CD14-positive monocyte (primary cell): Measurements from ENCODE around the gene PRR16. TPM values are rescaled to one million over a fixed set of nuclear protein-coding genes. Genes with fewer than 3 reads are reported as not detected.

ENCODE experiments used
- DNase-seq, 3 donors: peaks; one replicate each; pipeline ENCODE4 v3.0.0-alpha.2; 2011 to 2022
- H2AFZ ChIP-seq: 2 replicates; pipeline ENCODE4 v1.6.0; 2012; ENCODE audit warnings: mild to moderate bottlenecking, low read depth, low read length, inconsistent platforms; ENCODE audit not compliant: insufficient read depth, poor library complexity, severe bottlenecking
- H3K27ac ChIP-seq, 2 donors: 1 replicate in 1 of 2; 2 replicates in 1 of 2; pipeline ENCODE4 v1.5.1; 2012 to 2013; ENCODE audit warnings: low read length in 2 of 2, control low read depth in 1 of 2, inconsistent platforms in 1 of 2, low read depth in 1 of 2, mild to moderate bottlenecking in 1 of 2
- H3K27me3 ChIP-seq, 2 donors: one replicate each; pipeline versions ENCODE4 v1.6.0 to v1.6.1; 2011 to 2013; ENCODE audit warnings: low read length in 2 of 2; ENCODE audit not compliant: control insufficient read depth in 2 of 2, insufficient read depth in 2 of 2
- H3K36me3 ChIP-seq, 2 donors: replicated peaks in 1 of 2; 1 replicate in 1 of 2; 2 replicates in 1 of 2; pipeline versions ENCODE4 v1.5.1 to v1.6.1; 2012 to 2013; ENCODE audit warnings: low read length in 2 of 2, control low read depth in 1 of 2, inconsistent platforms in 1 of 2, mild to moderate bottlenecking in 1 of 2; ENCODE audit not compliant: insufficient read depth in 2 of 2, control insufficient read depth in 1 of 2
- H3K4me1 ChIP-seq, 2 donors: 1 replicate in 1 of 2; 2 replicates in 1 of 2; pipeline versions ENCODE4 v1.5.1 to v1.6.1; 2012 to 2013; ENCODE audit warnings: low read length in 2 of 2, control low read depth in 1 of 2, inconsistent platforms in 1 of 2, mild to moderate bottlenecking in 1 of 2, moderate library complexity in 1 of 2; ENCODE audit not compliant: insufficient read depth in 2 of 2, control insufficient read depth in 1 of 2
- H3K4me2 ChIP-seq: replicated peaks from 2 replicates; pipeline ENCODE3; 2012; ENCODE audit warnings: low read length, moderate library complexity, mild to moderate bottlenecking; ENCODE audit not compliant: poor library complexity, severe bottlenecking; ENCODE audit errors: extremely low read depth
- H3K4me3 ChIP-seq, 3 experiments: fragments of 200-600 bp in 1 of 3; sonication (generic) in 1 of 3; replicated peaks in 1 of 3; 1 replicate in 2 of 3; 2 replicates in 1 of 3; pipeline ENCODE4 v1.5.1; 2011 to 2013; ENCODE audit warnings: low read length in 3 of 3, mild to moderate bottlenecking in 3 of 3, control low read depth in 2 of 3, low read depth in 2 of 3, inconsistent platforms in 1 of 3, moderate library complexity in 1 of 3
- H3K79me2 ChIP-seq: 2 replicates; pipeline ENCODE4 v1.6.0; 2012; ENCODE audit warnings: mild to moderate bottlenecking, control low read depth, inconsistent platforms, low read length, moderate library complexity; ENCODE audit not compliant: insufficient read depth
- H3K9ac ChIP-seq: 2 replicates; pipeline ENCODE4 v1.6.0; 2017; ENCODE audit warnings: low read length, mild to moderate bottlenecking; ENCODE audit not compliant: insufficient read depth, poor library complexity, severe bottlenecking
- H3K9me3 ChIP-seq, 2 donors: replicated peaks in 1 of 2; 1 replicate in 1 of 2; 2 replicates in 1 of 2; pipeline versions ENCODE4 v1.5.1 to v1.6.1; 2012 to 2013; ENCODE audit warnings: low read length in 2 of 2, control low read depth in 1 of 2; ENCODE audit not compliant: control insufficient read depth in 1 of 2, insufficient read depth in 1 of 2
- H4K20me1 ChIP-seq: 2 replicates; pipeline ENCODE4 v1.6.0; 2012; ENCODE audit warnings: mild to moderate bottlenecking, low read length, control low read depth, moderate library complexity; ENCODE audit not compliant: insufficient read depth
- H3K27ac Mint-ChIP-seq, 7 donors: one replicate each; pipeline ENCODE4 v1.8.0; 2020; ENCODE audit warnings: mild to moderate bottlenecking in 7 of 7, mixed read lengths in 7 of 7, moderate library complexity in 6 of 7, inconsistent platforms in 2 of 7
- H3K27me3 Mint-ChIP-seq, 3 donors: one replicate each; pipeline ENCODE4 v1.8.0; 2021 to 2022; ENCODE audit warnings: low read depth in 3 of 3, mild to moderate bottlenecking in 3 of 3, mixed read lengths in 3 of 3, moderate library complexity in 3 of 3, inconsistent platforms in 1 of 3
- H3K36me3 Mint-ChIP-seq, 2 donors: one replicate each; pipeline ENCODE4 v1.8.0; 2020; ENCODE audit warnings: mixed read lengths in 2 of 2, inconsistent platforms in 1 of 2, mild to moderate bottlenecking in 1 of 2
- H3K4me1 Mint-ChIP-seq: one replicate; pipeline ENCODE4 v1.8.0; 2020; ENCODE audit warnings: mild to moderate bottlenecking, mixed read lengths
- H3K4me3 Mint-ChIP-seq, 2 donors: one replicate each; pipeline ENCODE4 v1.8.0; 2020; ENCODE audit warnings: mild to moderate bottlenecking in 2 of 2, mixed read lengths in 2 of 2, moderate library complexity in 1 of 2
- H3K9me3 Mint-ChIP-seq, 7 donors: one replicate each; pipeline ENCODE4 v1.8.0; 2020 to 2022; ENCODE audit warnings: mixed read lengths in 7 of 7, mild to moderate bottlenecking in 6 of 7, moderate library complexity in 6 of 7, inconsistent platforms in 2 of 7
- CTCF ChIP-seq: fragments of 200-600 bp; IDR thresholded peaks from one replicate; pipeline ENCODE4 v1.8.0; 2022; ENCODE audit warnings: antibody characterized with exemption, mild to moderate bottlenecking
- WGBS: methylation state at CpG from one replicate; pipeline ENCODE4 v1.1.5; 2013; ENCODE audit warnings: missing lambda C conversion rate; ENCODE audit not compliant: insufficient coverage; 5-methylcytosine and 5-hydroxymethylcytosine counted together
- intact Hi-C, 2 donors: fragments of 100-400 bp; cut with micrococcal nuclease; formaldehyde crosslinking; loops; one replicate each; pipeline versions ENCODE4 v1.15.0 to v1.15.1; 2023
- polyA plus RNA-seq, 3 donors: library from polyadenylated mRNA; depleted of rRNA in 1 of 3; unstranded in 2 of 3; stranded (reverse) in 1 of 3; fragments of 300-500 nt in 2 of 3; fragments of >200 nt in 1 of 3; fragmentation: Illumina TruSeq in 2 of 3; gene quantifications; 1 replicate in 2 of 3; 2 replicates in 1 of 3; pipeline ENCODE4 v1.2.3, GENCODE V29; 2012 to 2021

PRR16 gene
- polyA plus RNA-seq, 3 donors, result 0.14 to 0.74 (median 0.56) TPM

GRCh38 chr5:120473332-120473731 is 9.2 kb downstream of the PRR16 start:
- no peaks in the 10 kb centered on the region for H3K4me1 Mint-ChIP-seq
- Histone ChIP-seq H3K9ac (no peak overlapping the region), H3K79me2 (no peaks in the 10 kb centered on the region), H3K4me1 (no peaks in the 10 kb centered on the region), H3K36me3 (no peaks in the 10 kb centered on the region), H3K27ac (no peak overlapping the region), H4K20me1 (no peaks in the 10 kb centered on the region), H3K27me3 (no peaks in the 10 kb centered on the region), H3K9me3 (no peaks in the 10 kb centered on the region), H3K4me3 (no peak overlapping the region), H3K4me2 (no peak overlapping the region), H2AFZ (no peak overlapping the region)
- H3K4me3 Mint-ChIP-seq, result no peak overlapping the region
- H3K27ac Mint-ChIP-seq, result no peak overlapping the region
- DNase-seq, result no peak
- H3K9me3 Mint-ChIP-seq, result no peaks in the 10 kb centered on the region
- no peaks in the 10 kb centered on the region for H3K36me3 Mint-ChIP-seq
- no CpG with 5 or more reads among the region's 2 CpGs for WGBS
- no peak for TF ChIP-seq CTCF
- intact Hi-C loops, result no loop called here
- peaks cover 0 to 4% (median 0%) of the 10 kb centered on the region in 3 donors for H3K27me3 Mint-ChIP-seq

DNA sequence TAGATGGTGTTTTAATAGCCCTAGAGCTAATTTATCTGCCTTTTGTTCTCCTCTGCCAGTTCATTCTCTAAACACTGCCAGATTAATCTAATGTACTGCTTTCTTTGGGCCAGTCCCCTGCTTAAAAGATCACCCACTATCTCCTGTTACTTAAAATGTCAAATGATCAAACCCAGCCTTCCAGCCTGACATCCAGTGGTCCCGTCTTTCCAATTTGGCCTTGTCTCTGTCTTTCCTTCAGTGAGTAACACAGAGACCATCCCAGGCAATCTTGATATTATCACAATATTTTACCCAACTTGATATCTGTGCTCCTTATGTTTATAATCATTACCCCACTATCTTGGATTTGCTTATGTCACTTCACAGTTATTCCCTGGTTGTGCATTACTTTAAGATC is 12.0 kb downstream of the PRR16 start:
- Mint-ChIP-seq H3K4me1 (no peaks in the 10 kb centered on the region), H3K36me3 (no peaks in the 10 kb centered on the region), H3K27me3 (peaks cover 0 to 4% (median 0%) of the 10 kb centered on the region in 3 donors), H3K9me3 (no peaks in the 10 kb centered on the region), H3K4me3 (no peak overlapping the region), H3K27ac (no peak overlapping the region)
- H3K4me1 ChIP-seq, result no peaks in the 10 kb centered on the region
- no peak overlapping the region for H3K9ac ChIP-seq
- TF ChIP-seq CTCF, result no peak
- H3K79me2 ChIP-seq, result no peaks in the 10 kb centered on the region
- intact Hi-C loops, result no loop called here
- H3K27ac ChIP-seq, result no peak overlapping the region
- H3K36me3 ChIP-seq, result no peaks in the 10 kb centered on the region
- H4K20me1 ChIP-seq, result no peaks in the 10 kb centered on the region
- DNase-seq, result no peak
- H3K4me2 ChIP-seq, result no peak overlapping the region
- no peaks in the 10 kb centered on the region for H3K9me3 ChIP-seq
- WGBS, result 89% methylated on average over 1 of the region's 1 CpG
- H3K27me3 ChIP-seq, result no peaks in the 10 kb centered on the region
- no peak overlapping the region for H3K4me3 ChIP-seq
- no peak overlapping the region for H2AFZ ChIP-seq
